ENCODE results near the gene SEMA4C.

DNA sequence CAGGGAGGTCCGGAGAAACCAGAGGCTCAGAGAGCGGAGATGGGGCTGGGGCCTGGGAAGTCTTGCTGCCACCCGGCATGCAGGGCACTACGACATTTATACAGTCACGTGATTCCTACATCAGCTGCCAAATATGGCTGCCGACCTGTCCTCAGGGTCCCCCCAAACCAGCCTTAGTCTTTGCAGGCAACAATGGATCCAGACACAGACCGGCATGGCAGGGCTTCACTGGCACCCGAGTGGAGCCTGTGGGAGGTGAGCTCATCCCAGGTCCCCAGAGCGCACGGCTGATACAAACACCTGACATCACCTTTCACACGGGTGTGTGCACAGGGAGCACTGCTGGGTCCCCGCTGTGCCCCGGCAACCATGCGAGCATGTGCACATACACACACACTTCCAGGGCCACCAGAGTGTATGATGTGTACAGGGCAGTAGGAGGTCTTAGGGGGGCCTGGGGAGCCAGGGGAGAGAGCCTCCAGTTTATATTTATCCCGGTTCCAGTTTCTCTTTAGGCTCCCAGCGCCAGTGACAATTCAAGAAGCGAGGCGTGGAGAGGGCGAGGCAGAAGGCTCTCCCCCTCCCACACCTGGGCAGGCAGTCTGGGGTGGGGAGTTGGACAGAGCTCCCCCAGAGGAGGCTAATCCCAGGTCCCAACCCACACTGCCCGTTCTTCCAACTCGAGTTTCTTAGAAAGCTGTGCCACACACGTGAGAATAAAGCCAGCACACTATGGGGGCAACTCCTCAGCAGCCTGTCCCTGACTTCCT is 2.7 kb downstream of the SEMA4C start:
- TF ChIP-seq EZH2 (IDR thresholded peaks at IDR 0.05; ENCODE audit: low read length), result no peak
- TF ChIP-seq, protein P1, sequence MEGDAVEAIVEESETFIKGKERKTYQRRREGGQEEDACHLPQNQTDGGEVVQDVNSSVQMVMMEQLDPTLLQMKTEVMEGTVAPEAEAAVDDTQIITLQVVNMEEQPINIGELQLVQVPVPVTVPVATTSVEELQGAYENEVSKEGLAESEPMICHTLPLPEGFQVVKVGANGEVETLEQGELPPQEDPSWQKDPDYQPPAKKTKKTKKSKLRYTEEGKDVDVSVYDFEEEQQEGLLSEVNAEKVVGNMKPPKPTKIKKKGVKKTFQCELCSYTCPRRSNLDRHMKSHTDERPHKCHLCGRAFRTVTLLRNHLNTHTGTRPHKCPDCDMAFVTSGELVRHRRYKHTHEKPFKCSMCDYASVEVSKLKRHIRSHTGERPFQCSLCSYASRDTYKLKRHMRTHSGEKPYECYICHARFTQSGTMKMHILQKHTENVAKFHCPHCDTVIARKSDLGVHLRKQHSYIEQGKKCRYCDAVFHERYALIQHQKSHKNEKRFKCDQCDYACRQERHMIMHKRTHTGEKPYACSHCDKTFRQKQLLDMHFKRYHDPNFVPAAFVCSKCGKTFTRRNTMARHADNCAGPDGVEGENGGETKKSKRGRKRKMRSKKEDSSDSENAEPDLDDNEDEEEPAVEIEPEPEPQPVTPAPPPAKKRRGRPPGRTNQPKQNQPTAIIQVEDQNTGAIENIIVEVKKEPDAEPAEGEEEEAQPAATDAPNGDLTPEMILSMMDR (optimal IDR thresholded peaks at IDR 0.05 in 1 of 3, IDR thresholded peaks at IDR 0.05 in 1 of 3, conservative IDR thresholded peaks at IDR 0.05 in 1 of 3; ENCODE audit: extremely low read depth in 1 of 3, insufficient read depth in 2 of 3, low read length in 3 of 3), result no peak
